ENCODE measurements around the gene USP12. TPM values are rescaled to one million over a fixed set of nuclear protein-coding genes. Genes with fewer than 3 reads are reported as not detected.
A peak's percentile ranks its signal among the peaks of the same experiment; 100 is the strongest.

The USP12 gene
- total RNA-seq, 2 experiments from 2014 or later, result 32.3 to 32.4 TPM

GRCh38 chr13:27044837-27045570, 126.6 kb downstream of the USP12 start:
- peaks cover 5% of the 10 kb centered on the region for H3K4me1 Mint-ChIP-seq
- no peak overlapping the region for H3K27ac Mint-ChIP-seq
- ATAC-seq (peak; percentile 55), DNase-seq (no peak)
- intact Hi-C loops (cut with DNase I, micrococcal nuclease), result no loop called here
- no peak overlapping the region for H3K4me3 Mint-ChIP-seq
- no peaks in the 10 kb centered on the region for H3K9me3 Mint-ChIP-seq (ENCODE audit: low read depth)
- peaks cover 5% of the 10 kb centered on the region for H3K27me3 Mint-ChIP-seq
- peaks cover under 1% of the 10 kb centered on the region for H3K36me3 Mint-ChIP-seq (ENCODE audit: low read depth)
- CTCF ChIA-PET, result interaction anchor here (0.6 kb wide), 1 partner anchor 8 kb away, joined by 3 read pairs; no protein-coding TSS in a partner anchor
- POLR2A ChIA-PET, result no interaction called here

GRCh38 chr13:27043013-27043412, 128.6 kb downstream of the USP12 start:
- peak; percentile 55 for DNase-seq
- H3K27me3 Mint-ChIP-seq, result peaks cover 8% of the 10 kb centered on the region
- peaks cover 5% of the 10 kb centered on the region for H3K4me1 Mint-ChIP-seq
- POLR2A ChIA-PET, result no interaction called here
- no peaks in the 10 kb centered on the region for H3K36me3 Mint-ChIP-seq (ENCODE audit: low read depth)
- no peak overlapping the region for H3K27ac Mint-ChIP-seq
- no peaks in the 10 kb centered on the region for H3K9me3 Mint-ChIP-seq (ENCODE audit: low read depth)
- CTCF ChIA-PET, result no interaction called here
- H3K4me3 Mint-ChIP-seq, result no peak overlapping the region
- peak; percentile 57 for ATAC-seq
- intact Hi-C loops (cut with DNase I, micrococcal nuclease), result no loop called here

- ATAC-seq, result no peak
- CTCF ChIA-PET, result interaction anchor here (0.5 kb wide), 1 partner anchor 298 kb away, joined by 4 read pairs; no protein-coding TSS in a partner anchor
- Mint-ChIP-seq H3K4me3 (no peak overlapping the region), H3K36me3 (ENCODE audit: low read depth) (no peaks in the 10 kb centered on the region), H3K27me3 (peaks cover 16% of the 10 kb centered on the region), H3K27ac (no peak overlapping the region), H3K4me1 (peaks cover 5% of the 10 kb centered on the region), H3K9me3 (ENCODE audit: low read depth) (no peaks in the 10 kb centered on the region)
- DNase-seq, result no peak
- POLR2A ChIA-PET, result no interaction called here
- intact Hi-C loops (cut with DNase I, micrococcal nuclease), result no loop called here
These were observed 130.3 kb downstream of the USP12 start for GRCh38 chr13:27041341-27041740.

- DNase-seq (no peak), ATAC-seq (no peak)
- H3K27ac Mint-ChIP-seq, result no peak overlapping the region
- H3K4me1 Mint-ChIP-seq, result peaks cover 5% of the 10 kb centered on the region
- no peaks in the 10 kb centered on the region for H3K9me3 Mint-ChIP-seq (ENCODE audit: low read depth)
- no peak overlapping the region for H3K4me3 Mint-ChIP-seq
- H3K27me3 Mint-ChIP-seq, result peaks cover 17% of the 10 kb centered on the region
- no peaks in the 10 kb centered on the region for H3K36me3 Mint-ChIP-seq (ENCODE audit: low read depth)
- ChIA-PET CTCF (interaction anchor here (0.5 kb wide), 1 partner anchor 298 kb away, joined by 4 read pairs; no protein-coding TSS in a partner anchor), POLR2A (no interaction called here)
- intact Hi-C loops (cut with DNase I, micrococcal nuclease), result no loop called here
These were observed 130.8 kb downstream of the USP12 start for GRCh38 chr13:27040826-27041108.

GRCh38 chr13:27039171-27039701, 132.4 kb downstream of the USP12 start:
- H3K4me3 Mint-ChIP-seq, result no peak overlapping the region
- ChIA-PET POLR2A (no interaction called here), CTCF (no interaction called here)
- ATAC-seq (no peak), DNase-seq (no peak)
- intact Hi-C loops (cut with DNase I, micrococcal nuclease), result no loop called here
- peaks cover 4% of the 10 kb centered on the region for H3K4me1 Mint-ChIP-seq
- H3K27me3 Mint-ChIP-seq, result peaks cover 24% of the 10 kb centered on the region
- no peaks in the 10 kb centered on the region for H3K36me3 Mint-ChIP-seq (ENCODE audit: low read depth)
- H3K9me3 Mint-ChIP-seq (ENCODE audit: low read depth), result no peaks in the 10 kb centered on the region
- no peak overlapping the region for H3K27ac Mint-ChIP-seq

- POLR2A ChIA-PET, result no interaction called here
- no peak overlapping the region for H3K27ac Mint-ChIP-seq
These were observed 133.3 kb downstream of the USP12 start for GRCh38 chr13:27038323-27038722.

GRCh38 chr13:27037571-27037970, 134.0 kb downstream of the USP12 start:
- ChIA-PET CTCF (no interaction called here), POLR2A (no interaction called here)
- intact Hi-C loops (cut with DNase I, micrococcal nuclease), result no loop called here
- no peak for DNase-seq
- H3K4me1 Mint-ChIP-seq, result peaks cover 2% of the 10 kb centered on the region
- H3K27me3 Mint-ChIP-seq, result peaks cover 22% of the 10 kb centered on the region
- no peak overlapping the region for H3K27ac Mint-ChIP-seq
- no peaks in the 10 kb centered on the region for H3K9me3 Mint-ChIP-seq (ENCODE audit: low read depth)
- H3K4me3 Mint-ChIP-seq, result no peak overlapping the region
- ATAC-seq, result no peak
- H3K36me3 Mint-ChIP-seq (ENCODE audit: low read depth), result no peaks in the 10 kb centered on the region

More at GRCh38 chr13:27038323-27038722, 133.3 kb downstream of the USP12 start:
- Mint-ChIP-seq H3K27me3 (peaks cover 26% of the 10 kb centered on the region), H3K9me3 (ENCODE audit: low read depth) (no peaks in the 10 kb centered on the region), H3K36me3 (ENCODE audit: low read depth) (no peaks in the 10 kb centered on the region), H3K4me1 (peaks cover 4% of the 10 kb centered on the region), H3K4me3 (no peak overlapping the region)
- DNase-seq (no peak), ATAC-seq (no peak)
- intact Hi-C loops (cut with DNase I, micrococcal nuclease), result no loop called here
- CTCF ChIA-PET, result interaction anchor here (0.6 kb wide), 1 partner anchor 32 kb away, joined by 3 read pairs; no protein-coding TSS in a partner anchor

GRCh38 chr13:27037171-27037570, 134.4 kb downstream of the USP12 start:
- Mint-ChIP-seq H3K4me1 (peaks cover 2% of the 10 kb centered on the region), H3K4me3 (no peak overlapping the region), H3K27me3 (peaks cover 22% of the 10 kb centered on the region), H3K27ac (no peak overlapping the region), H3K36me3 (ENCODE audit: low read depth) (no peaks in the 10 kb centered on the region), H3K9me3 (ENCODE audit: low read depth) (no peaks in the 10 kb centered on the region)
- intact Hi-C loops (cut with DNase I, micrococcal nuclease), result no loop called here
- ChIA-PET CTCF (interaction anchor here (0.8 kb wide), 1 partner anchor 8 kb away, joined by 3 read pairs; no protein-coding TSS in a partner anchor), POLR2A (no interaction called here)
- no peak for ATAC-seq
- DNase-seq, result no peak

- peaks cover 2% of the 10 kb centered on the region for H3K4me1 Mint-ChIP-seq
- H3K36me3 Mint-ChIP-seq (ENCODE audit: low read depth), result no peaks in the 10 kb centered on the region
- CTCF ChIA-PET, result interaction anchor here (0.8 kb wide), 1 partner anchor 9 kb away, joined by 3 read pairs; no protein-coding TSS in a partner anchor
These were observed 135.2 kb downstream of the USP12 start for GRCh38 chr13:27036236-27036981.

GRCh38 chr13:27035892-27036235, 135.7 kb downstream of the USP12 start:
- no peak for DNase-seq
- ChIA-PET POLR2A (no interaction called here), CTCF (interaction anchor here (0.9 kb wide), 1 partner anchor 48 kb away, joined by 3 read pairs; no protein-coding TSS in a partner anchor)
- H3K9me3 Mint-ChIP-seq (ENCODE audit: low read depth), result no peaks in the 10 kb centered on the region
- no peak overlapping the region for H3K27ac Mint-ChIP-seq
- ATAC-seq, result no peak
- intact Hi-C loops (cut with DNase I, micrococcal nuclease), result no loop called here
- peaks cover 2% of the 10 kb centered on the region for H3K4me1 Mint-ChIP-seq
- no peak overlapping the region for H3K4me3 Mint-ChIP-seq
- H3K36me3 Mint-ChIP-seq (ENCODE audit: low read depth), result no peaks in the 10 kb centered on the region
- peaks cover 22% of the 10 kb centered on the region for H3K27me3 Mint-ChIP-seq

More at GRCh38 chr13:27036236-27036981, 135.2 kb downstream of the USP12 start:
- no peak overlapping the region for H3K4me3 Mint-ChIP-seq
- no peaks in the 10 kb centered on the region for H3K9me3 Mint-ChIP-seq (ENCODE audit: low read depth)
- peaks cover 22% of the 10 kb centered on the region for H3K27me3 Mint-ChIP-seq
- no peak for DNase-seq
- H3K27ac Mint-ChIP-seq, result no peak overlapping the region
- ATAC-seq, result no peak
- POLR2A ChIA-PET, result no interaction called here
- intact Hi-C loops (cut with DNase I, micrococcal nuclease), result no loop called here

- Mint-ChIP-seq H3K9me3 (ENCODE audit: low read depth) (no peaks in the 10 kb centered on the region), H3K36me3 (ENCODE audit: low read depth) (no peaks in the 10 kb centered on the region), H3K27ac (no peak overlapping the region), H3K27me3 (peaks cover 22% of the 10 kb centered on the region), H3K4me1 (peaks cover 2% of the 10 kb centered on the region), H3K4me3 (no peak overlapping the region)
- ATAC-seq (no peak), DNase-seq (no peak)
- ChIA-PET CTCF (interaction anchor here (0.9 kb wide), 1 partner anchor 9 kb away, joined by 4 read pairs; no protein-coding TSS in a partner anchor), POLR2A (interaction anchor here (0.7 kb wide), 1 partner anchor 1102 kb away, joined by 4 read pairs; no protein-coding TSS in a partner anchor)
- intact Hi-C loops (cut with DNase I, micrococcal nuclease), result no loop called here
These were observed 136.9 kb downstream of the USP12 start for GRCh38 chr13:27034678-27035111.

Measured in activated CD4-positive, alpha-beta T cell treated with anti-CD3 and anti-CD28 coated beads for 36 hours (primary cell).